Measurements from ENCODE around the gene POU6F2.
"Not testable (repeated sequence)": the region's sequence is repeated elsewhere in the genome, so short reads cannot be mapped to it uniquely, and the experiment has no call there.

The POU6F2 gene

GRCh38 chr7:39005036-39005435 lies 27.3 kb downstream of the POU6F2 start:
- Histone ChIP-seq H3K9me2 (replicated peaks; ENCODE audit: low read depth, low read length) (no peaks in the 10 kb centered on the region), H3K4me2 (ENCODE audit: low read depth, low read length, poor library complexity, severe bottlenecking) (no peak overlapping the region), H3K36me3 (ENCODE audit: insufficient read depth, low read length) (no peaks in the 10 kb centered on the region), H4K20me1 (ENCODE audit: insufficient read depth, low read length, poor library complexity, severe bottlenecking) (no peaks in the 10 kb centered on the region), H3K4me3 (ENCODE audit: low read length, poor library complexity, severe bottlenecking) (no peak overlapping the region), H3K27me3 (ENCODE audit: insufficient read depth, low read length, poor library complexity, severe bottlenecking) (no peaks in the 10 kb centered on the region), H3F3A (ENCODE audit: low read depth) (no peaks in the 10 kb centered on the region), H3K9ac (ENCODE audit: low read depth, low read length, poor library complexity, severe bottlenecking) (no peak overlapping the region), H3K79me2 (ENCODE audit: insufficient read depth, low read length) (no peaks in the 10 kb centered on the region), H3K4me1 (ENCODE audit: insufficient read depth, low read length, poor library complexity, severe bottlenecking) (no peaks in the 10 kb centered on the region), H3K9me3 (ENCODE audit: insufficient read depth, low read depth, low read length) (no peaks in the 10 kb centered on the region), H2AFZ (ENCODE audit: low read length) (no peak overlapping the region)
- TF ChIP-seq EZH2phosphoT487 (IDR thresholded peaks at IDR 0.05; ENCODE audit: borderline replicate concordance) (no peak), CTCF (conservative IDR thresholded peaks at IDR 0.05; ENCODE audit: low read length) (no peak)

- Histone ChIP-seq H3K79me2 (ENCODE audit: insufficient read depth, low read length) (no peaks in the 10 kb centered on the region), H3K9ac (ENCODE audit: low read depth, low read length, poor library complexity, severe bottlenecking) (no peak overlapping the region), H3K27me3 (ENCODE audit: insufficient read depth, low read length, poor library complexity, severe bottlenecking) (no peaks in the 10 kb centered on the region), H3K4me2 (ENCODE audit: low read depth, low read length, poor library complexity, severe bottlenecking) (no peak overlapping the region), H3K4me1 (ENCODE audit: insufficient read depth, low read length, poor library complexity, severe bottlenecking) (no peaks in the 10 kb centered on the region), H3K9me3 (ENCODE audit: insufficient read depth, low read depth, low read length) (no peaks in the 10 kb centered on the region), H3F3A (ENCODE audit: low read depth) (no peaks in the 10 kb centered on the region), H3K36me3 (ENCODE audit: insufficient read depth, low read length) (no peaks in the 10 kb centered on the region), H3K4me3 (ENCODE audit: low read length, poor library complexity, severe bottlenecking) (no peak overlapping the region), H2AFZ (ENCODE audit: low read length) (no peak overlapping the region), H4K20me1 (ENCODE audit: insufficient read depth, low read length, poor library complexity, severe bottlenecking) (no peaks in the 10 kb centered on the region), H3K9me2 (replicated peaks; ENCODE audit: low read depth, low read length) (no peaks in the 10 kb centered on the region)
- TF ChIP-seq EZH2phosphoT487 (IDR thresholded peaks at IDR 0.05; ENCODE audit: borderline replicate concordance) (no peak), CTCF (conservative IDR thresholded peaks at IDR 0.05; ENCODE audit: low read length) (no peak)
Measured at GRCh38 chr7:39005461-39005860, 27.8 kb downstream of the POU6F2 start.

GRCh38 chr7:39013049-39013939 lies 35.6 kb downstream of the POU6F2 start:
- H3K4me2 ChIP-seq (ENCODE audit: low read depth, low read length, poor library complexity, severe bottlenecking); H3K79me2 ChIP-seq (ENCODE audit: insufficient read depth, low read length); H3K4me1 ChIP-seq (ENCODE audit: insufficient read depth, low read length, poor library complexity, severe bottlenecking); H3K9ac ChIP-seq (ENCODE audit: low read depth, low read length, poor library complexity, severe bottlenecking); H4K20me1 ChIP-seq (ENCODE audit: insufficient read depth, low read length, poor library complexity, severe bottlenecking); H2AFZ ChIP-seq (ENCODE audit: low read length); H3K27me3 ChIP-seq (ENCODE audit: insufficient read depth, low read length, poor library complexity, severe bottlenecking); H3K9me2 ChIP-seq (replicated peaks; ENCODE audit: low read depth, low read length); H3K9me3 ChIP-seq (ENCODE audit: insufficient read depth, low read depth, low read length); H3F3A ChIP-seq (ENCODE audit: low read depth); H3K4me3 ChIP-seq (ENCODE audit: low read length, poor library complexity, severe bottlenecking); H3K36me3 ChIP-seq (ENCODE audit: insufficient read depth, low read length): not testable (repeated sequence)

GRCh38 chr7:39016609-39017008 lies 38.9 kb downstream of the POU6F2 start:
- H3K9me3 ChIP-seq (ENCODE audit: insufficient read depth, low read depth, low read length), result no peaks in the 10 kb centered on the region
- TF ChIP-seq CTCF (conservative IDR thresholded peaks at IDR 0.05; ENCODE audit: low read length), result no peak
- no peak for TF ChIP-seq EZH2phosphoT487 (IDR thresholded peaks at IDR 0.05; ENCODE audit: borderline replicate concordance)

More at GRCh38 chr7:39016609-39017008, 38.9 kb downstream of the POU6F2 start:
- H3K27me3 ChIP-seq (ENCODE audit: insufficient read depth, low read length, poor library complexity, severe bottlenecking), result no peaks in the 10 kb centered on the region
- H3K4me3 ChIP-seq (ENCODE audit: low read length, poor library complexity, severe bottlenecking), result no peak overlapping the region
- no peak overlapping the region for H3K4me2 ChIP-seq (ENCODE audit: low read depth, low read length, poor library complexity, severe bottlenecking)
- H3K9ac ChIP-seq (ENCODE audit: low read depth, low read length, poor library complexity, severe bottlenecking), result no peak overlapping the region
- no peak overlapping the region for H2AFZ ChIP-seq (ENCODE audit: low read length)
- no peaks in the 10 kb centered on the region for H3F3A ChIP-seq (ENCODE audit: low read depth)
- H3K9me2 ChIP-seq (replicated peaks; ENCODE audit: low read depth, low read length), result no peaks in the 10 kb centered on the region
- H3K4me1 ChIP-seq (ENCODE audit: insufficient read depth, low read length, poor library complexity, severe bottlenecking), result no peaks in the 10 kb centered on the region
- no peaks in the 10 kb centered on the region for H4K20me1 ChIP-seq (ENCODE audit: insufficient read depth, low read length, poor library complexity, severe bottlenecking)
- no peaks in the 10 kb centered on the region for H3K79me2 ChIP-seq (ENCODE audit: insufficient read depth, low read length)
- H3K36me3 ChIP-seq (ENCODE audit: insufficient read depth, low read length), result no peaks in the 10 kb centered on the region

All from Loucy (cell line).